ENCODE measurements around the gene NACC2.

The NACC2 gene

GRCh38 chr9:136055715-136056545, 39.2 kb downstream of the NACC2 start:
- no peak for DNase-seq (ENCODE audit: low spot score)

DNA sequence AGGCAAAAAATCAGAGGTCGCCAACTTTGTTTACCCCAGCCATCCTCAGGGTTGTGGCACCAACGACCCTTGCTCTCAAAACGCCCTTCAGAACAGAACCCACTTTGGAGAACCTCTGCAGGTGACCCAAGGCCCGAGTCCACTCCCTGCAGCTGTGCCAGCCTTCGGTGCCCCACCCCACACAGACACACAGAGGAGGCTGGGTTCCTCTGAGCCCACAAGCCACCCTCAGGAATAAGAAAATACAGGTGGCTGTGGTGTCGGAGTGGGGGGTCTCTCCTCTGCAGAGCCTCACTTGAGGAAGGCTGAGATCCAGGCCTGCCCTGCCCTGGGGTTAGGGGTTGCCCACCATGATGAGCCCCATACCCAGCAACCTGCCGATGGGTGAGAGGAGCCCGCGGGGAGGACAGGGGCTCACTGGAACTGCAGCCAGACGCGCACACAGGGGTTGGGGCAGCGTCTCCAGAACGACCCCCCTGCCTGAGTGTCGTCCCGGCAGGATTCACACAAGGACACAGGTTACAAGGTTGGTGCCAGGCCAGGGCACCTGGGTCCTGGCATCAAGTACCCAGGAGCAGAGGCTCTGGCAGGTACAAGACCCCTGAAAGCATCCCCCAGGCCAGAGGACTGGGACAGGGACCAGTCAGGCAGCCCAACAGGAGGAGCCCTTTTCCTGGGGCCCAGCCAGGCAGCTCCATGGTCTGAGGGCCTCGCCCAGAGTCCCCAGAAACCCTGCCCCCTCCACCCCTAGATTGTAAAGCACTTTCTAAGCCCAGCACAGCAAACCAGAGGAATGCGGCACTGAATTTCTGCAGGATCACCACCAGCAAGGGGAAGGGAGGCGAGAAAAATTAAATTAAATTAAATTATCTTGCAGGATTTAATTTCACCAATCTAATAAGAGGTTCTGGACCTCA, 40.0 kb downstream of the NACC2 start:
- DNase-seq (ENCODE audit: low spot score): no peak

DNA sequence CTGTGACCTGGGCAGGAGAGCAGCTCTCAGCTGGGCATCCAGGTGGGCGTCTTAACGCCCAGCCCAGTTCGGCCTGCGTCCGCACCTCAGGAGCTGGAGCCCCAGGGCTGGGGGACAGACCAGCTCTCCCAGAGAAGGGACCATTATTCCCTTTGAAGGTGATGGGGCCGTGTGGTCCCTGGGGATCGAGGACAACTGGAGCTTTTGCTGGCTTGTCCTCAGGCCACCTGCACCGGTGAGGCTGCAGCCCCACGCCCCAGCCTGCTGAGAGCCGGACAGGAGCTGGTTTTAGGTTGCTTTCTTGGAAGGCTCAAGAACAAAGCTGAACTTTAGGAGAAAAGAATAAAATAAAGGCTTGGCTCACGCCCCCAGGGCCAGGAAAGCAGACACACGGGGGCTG, 40.9 kb downstream of the NACC2 start:
- DNase-seq (ENCODE audit: low spot score): no peak

DNA sequence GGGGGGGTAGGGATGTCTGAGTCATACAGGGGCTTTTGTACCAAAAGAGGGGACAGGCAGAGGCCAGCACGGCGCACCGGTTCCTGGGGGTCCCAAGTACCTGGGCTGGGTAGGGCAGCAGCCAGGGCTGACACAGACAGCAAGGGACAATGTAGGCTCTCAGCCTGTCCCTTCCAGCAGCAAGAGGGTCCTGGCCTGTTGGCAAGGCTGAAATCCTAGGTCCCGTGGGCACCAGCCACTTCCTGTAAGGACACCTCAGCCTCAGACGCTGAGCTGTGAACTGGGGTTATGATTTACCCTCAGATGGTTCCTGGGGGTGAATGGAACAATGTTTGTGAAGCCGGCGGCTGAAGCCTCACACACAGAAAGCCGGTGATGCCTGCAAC, 41.3 kb downstream of the NACC2 start:
- no peak for DNase-seq (ENCODE audit: low spot score)

DNA sequence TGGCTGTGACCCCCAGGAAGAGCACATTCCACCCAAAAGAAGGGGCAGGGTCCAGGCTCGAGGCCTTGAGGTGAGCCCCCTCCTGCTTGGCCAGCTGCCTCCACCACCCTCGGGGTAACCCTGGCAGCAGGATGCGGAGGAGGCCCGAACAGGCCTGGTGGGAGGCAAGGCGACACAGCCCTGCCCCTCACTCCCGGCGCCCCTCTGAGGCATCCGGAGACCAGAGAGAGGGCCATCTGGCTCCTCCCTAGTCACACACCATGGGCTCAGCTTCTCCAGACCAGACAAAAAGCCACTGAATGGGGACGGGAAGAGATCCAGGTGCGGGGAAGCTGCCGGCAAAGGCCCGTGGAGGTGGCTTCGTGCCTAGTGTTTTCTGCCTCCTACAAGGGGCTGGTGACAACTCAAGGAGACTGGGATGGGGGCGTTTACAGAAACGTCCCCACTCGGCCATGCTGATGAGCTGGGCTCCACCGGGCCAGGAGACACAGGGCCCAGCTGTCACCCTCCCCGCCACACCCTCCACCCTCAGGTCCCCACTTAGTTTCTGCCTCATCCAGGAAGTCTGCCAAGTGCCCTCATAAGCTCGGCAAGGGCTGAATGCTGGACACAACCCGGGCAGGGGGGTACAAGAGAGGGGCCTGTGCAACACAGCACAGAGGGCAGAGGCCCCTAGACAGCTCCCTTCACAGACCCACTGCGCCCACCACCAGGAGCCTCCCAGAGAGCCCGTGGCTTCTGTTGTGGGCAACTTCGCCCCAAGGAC, 41.9 kb downstream of the NACC2 start:
- peak; percentile 53 for DNase-seq (ENCODE audit: low spot score)

DNA sequence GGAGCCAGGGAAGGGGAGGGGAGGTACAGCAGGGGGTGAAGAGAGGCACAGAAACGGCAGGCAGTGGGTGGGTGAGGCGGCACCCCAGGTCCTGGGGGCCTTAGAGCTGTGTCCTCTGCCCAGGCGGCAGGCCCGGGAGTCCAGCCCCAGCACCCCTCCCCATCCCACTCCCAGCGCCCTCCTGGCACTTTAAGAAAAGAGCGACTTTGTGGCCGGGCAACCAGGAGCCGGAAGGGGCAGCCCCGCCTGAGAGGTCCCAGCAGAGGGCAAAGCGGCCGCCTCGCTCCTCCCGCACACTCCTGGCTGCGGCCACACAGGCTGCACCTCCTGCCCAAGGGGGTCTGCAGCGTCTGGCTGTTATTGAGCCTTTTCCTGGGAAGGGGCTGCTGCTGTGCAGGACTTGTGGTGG, 42.6 kb downstream of the NACC2 start:
- peak; percentile 63 for DNase-seq (ENCODE audit: low spot score)

- DNase-seq (ENCODE audit: low spot score): peak; percentile 67
Observed at GRCh38 chr9:136051837-136052471, 43.1 kb downstream of the NACC2 start.

DNA sequence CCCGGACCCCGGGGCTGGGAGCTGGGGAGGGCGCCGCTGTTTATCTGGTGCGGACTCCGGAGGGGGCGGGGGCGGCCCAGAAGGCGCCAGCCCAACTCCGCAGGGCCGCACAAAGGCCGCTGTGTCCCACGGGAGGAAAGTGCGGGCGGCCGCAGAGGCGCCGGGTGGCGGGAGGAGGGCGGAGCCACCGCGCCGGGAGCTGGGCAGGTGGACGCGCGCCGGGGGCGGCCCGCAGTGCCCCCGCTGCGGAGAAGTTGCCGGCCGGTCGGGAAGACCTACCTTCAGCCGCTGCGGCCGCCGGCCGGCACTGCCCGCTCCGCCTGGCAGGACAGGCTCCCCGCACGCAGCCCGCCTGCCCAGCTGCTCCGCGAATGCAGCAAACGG, 43.6 kb downstream of the NACC2 start:
- peak; percentile 71 for DNase-seq (ENCODE audit: low spot score)

DNA sequence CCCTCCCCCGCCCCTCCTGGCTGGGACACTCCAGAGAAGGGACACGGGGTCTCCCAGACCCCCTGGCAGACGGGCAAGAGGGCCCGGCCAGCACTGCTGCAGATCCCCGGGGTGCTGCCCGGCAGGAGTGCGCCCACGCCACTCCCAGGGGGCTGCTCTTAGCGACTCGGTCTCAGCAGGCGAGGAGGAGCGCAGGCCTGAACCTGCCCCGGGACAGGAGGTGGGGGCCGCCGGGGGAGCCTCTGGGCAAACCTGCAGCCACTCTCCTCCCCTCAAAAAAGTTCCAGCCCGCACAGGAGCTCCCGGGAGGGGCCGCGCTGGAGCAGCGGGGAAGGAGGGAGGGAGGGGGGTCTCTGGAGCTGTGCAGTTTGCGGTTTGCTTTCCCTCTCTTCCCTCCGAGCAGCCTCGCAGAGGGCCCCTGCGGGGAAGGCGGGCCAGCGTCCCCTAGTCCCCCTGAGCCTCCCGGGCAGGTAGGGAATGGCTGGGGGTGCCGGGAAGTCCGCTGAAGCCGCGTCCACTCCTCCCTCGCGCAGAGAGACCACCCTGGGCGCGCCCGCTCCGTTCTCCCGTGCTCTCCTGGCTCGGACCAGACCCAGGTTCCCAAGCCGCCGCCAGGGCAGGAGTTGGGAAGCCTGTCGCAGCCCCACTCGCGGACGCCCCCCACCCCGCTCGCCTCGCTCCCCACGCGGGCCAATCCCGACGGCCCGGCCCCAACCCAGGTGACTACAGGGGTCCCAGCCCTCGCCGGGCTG, 44.2 kb downstream of the NACC2 start:
- peak; percentile 77 for DNase-seq (ENCODE audit: low spot score)

DNA sequence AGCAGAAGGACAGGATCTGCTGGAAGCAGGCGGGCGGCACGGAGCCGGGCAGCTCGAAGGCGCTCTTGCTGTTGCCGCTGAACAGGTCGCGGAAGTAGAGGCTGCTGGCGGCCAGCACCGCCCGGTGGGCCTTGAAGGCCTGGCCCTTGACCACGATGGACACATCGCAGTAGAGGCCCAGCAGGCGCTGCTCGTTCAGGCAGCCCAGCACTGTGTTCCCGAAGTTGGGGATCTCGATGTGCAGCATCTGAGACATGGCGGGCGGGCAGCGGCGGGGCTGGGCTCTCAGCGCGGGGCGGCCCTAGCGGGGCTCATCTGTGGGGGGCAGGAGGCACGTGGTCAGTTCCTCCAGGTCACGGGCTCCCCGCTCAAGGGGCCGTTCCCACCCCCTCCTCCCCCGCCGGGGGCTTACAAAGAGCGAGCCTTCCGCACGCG, 44.8 kb downstream of the NACC2 start:
- DNase-seq (ENCODE audit: low spot score): peak; percentile 65

GRCh38 chr9:136049491-136050265, 45.4 kb downstream of the NACC2 start:
- DNase-seq (ENCODE audit: low spot score): no peak

GRCh38 chr9:136048560-136049411, 46.3 kb downstream of the NACC2 start:
- DNase-seq (ENCODE audit: low spot score): no peak

DNA sequence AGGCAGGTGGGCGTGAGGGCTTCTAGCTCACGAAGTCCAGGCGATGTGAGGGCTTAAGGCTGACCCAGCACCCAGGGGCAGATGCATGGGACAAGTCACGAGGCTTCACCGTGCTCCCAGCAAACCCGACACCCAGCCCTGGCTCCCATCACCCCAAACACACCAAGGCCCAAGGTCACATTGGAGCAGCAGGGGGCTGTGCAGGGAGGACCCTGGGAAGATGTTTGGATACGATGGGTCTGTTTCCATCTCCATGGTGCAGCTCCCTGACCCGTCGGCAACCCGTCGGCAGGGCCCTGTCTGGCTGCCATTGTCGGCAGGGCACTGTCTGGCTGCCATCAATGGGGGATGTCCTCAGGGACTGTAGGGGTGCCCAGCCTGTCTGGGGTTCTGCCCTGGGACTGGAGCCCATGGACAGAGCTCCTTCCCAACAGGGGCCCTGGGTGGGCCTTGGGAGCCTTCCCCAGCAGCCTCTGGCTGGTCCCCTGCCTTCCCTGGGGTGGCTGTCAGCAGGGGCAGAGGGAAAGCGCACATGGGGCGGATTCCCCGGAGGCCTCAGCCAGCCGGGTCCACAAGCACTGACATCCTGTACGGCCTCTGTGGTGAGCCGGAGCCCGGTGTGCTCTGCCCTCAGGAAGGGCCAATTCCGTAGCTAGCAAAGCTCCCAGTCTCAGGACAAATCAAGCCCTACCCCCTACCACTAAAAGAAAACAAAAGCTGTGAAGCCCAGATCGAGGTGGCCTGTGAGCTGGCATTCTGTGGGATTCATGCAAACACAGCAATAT, 47.1 kb downstream of the NACC2 start:
- no peak for DNase-seq (ENCODE audit: low spot score)

- no peak for DNase-seq (ENCODE audit: low spot score)
Observed at GRCh38 chr9:136047076-136047774, 47.9 kb downstream of the NACC2 start.

GRCh38 chr9:136046554-136046920, 48.6 kb downstream of the NACC2 start:
- no peak for DNase-seq (ENCODE audit: low spot score)

DNA sequence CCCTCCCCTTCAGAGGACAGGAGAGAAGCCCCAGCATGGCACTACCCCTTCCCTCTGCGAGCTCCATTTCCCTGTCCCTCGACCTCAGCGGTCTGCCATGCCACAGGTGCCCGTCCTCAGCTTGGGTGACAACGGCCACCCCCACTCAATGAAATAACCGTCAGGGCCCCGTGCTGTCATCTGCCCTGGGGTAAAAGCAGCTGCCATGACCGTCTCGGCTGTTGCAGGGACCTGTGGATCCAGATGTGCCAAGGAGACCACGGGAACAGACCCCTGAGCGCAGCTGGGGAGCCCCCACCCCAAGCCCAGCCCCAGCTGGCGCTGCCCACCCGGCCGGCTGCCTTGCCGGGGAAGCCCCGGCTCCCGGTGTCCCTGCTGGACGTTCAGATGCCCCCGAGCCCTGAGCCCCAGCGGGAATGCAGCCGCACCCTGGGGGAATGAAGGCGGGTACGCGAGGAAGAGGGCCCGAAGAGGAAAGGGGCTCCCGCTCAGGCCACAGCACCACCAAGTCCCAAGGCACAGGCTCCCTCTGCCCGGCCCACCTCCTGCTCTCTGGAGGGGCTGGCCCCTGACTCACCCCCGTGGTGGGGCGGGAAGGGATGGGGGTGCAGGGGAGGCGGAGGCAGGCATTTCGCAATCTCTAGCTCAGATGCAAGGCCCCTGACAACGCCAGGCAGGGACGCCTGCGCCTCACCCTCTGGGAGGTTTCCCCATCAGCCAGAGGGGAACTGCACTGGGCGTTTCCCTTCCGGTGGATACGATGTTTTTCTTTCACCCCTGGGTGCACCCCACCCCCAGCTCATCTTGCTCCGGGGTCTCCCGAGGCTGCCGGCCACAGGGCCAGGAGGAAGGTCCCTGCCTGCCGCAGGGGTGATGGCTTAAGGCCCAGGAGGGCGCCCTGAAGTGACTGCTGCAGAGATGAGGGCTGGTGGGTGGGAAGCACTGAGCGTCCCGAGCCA, 49.2 kb downstream of the NACC2 start:
- no peak for DNase-seq (ENCODE audit: low spot score)

Data from ecto neural progenitor cell (in vitro differentiated cells).